GM19397 (cell line): ENCODE results near the gene GATA1.

Experiments
- ATAC-seq: cut with Tn5 transposase; IDR thresholded peaks from one replicate; pipeline ENCODE4 v1.9.1; 2021; ENCODE audit warnings: mild to moderate bottlenecking, moderate library complexity; ENCODE audit not compliant: unreplicated experiment

GATA1 gene

DNA sequence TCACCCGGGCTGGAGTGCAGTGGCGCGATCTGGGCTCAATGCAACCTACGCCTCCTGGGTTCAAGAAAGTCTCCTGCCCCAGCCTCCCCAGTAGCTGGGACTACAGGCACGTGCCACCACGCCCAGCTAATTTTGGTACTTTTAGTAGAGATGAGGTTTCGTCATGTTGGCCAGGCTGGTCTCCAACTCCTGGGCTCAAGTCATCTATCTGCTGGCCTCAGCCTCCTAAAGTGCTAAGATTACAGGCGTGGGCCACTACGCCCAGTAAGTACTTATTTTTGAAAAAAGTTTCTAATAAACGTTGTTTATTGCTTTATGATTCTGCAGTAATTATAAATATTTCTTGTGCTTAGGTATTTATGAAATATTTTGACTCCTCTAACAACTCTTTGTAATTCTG lies 53.3 kb downstream of the GATA1 start:
- ATAC-seq, result no peak
